K562 (cell line): Measurements from ENCODE around the gene EML6. TPM values are rescaled to one million over a fixed set of nuclear protein-coding genes. Genes with fewer than 3 reads are reported as not detected.
A peak's percentile ranks its signal among the peaks of the same experiment; 100 is the strongest.

Experiments used
- ATAC-seq: fragments of 200-7000 bp; cut with Tn5 transposase; 3 replicates; pipeline ENCODE4 v1.9.1; 2020; ENCODE audit warnings: moderate library complexity
- BruUV-seq: library from RNA; stranded (reverse); fragments of 400-500 nt; replicated peaks from 2 replicates; lab custom pipeline; 2021; lab: Mats Ljungman, UMichigan
- CTCF ChIA-PET: fragments of 300-600 bp; formaldehyde crosslinking; extraction: SDS; loops from one replicate; lab custom pipeline; 2021; ENCODE audit warnings: low intra/inter-chr PET ratio; lab: Yijun Ruan, JAX
- POLR2A ChIA-PET: fragments of 300-600, 350-650 bp; sonication (Branson Sonifier 250); formaldehyde crosslinking; extraction: SDS; loops from one replicate; lab custom pipeline; 2021; ENCODE audit warnings: antibody characterized with exemption, inconsistent platforms; lab: Yijun Ruan, JAX
- DNase-seq, 4 experiments: peaks; one replicate each; pipeline versions ENCODE4 v3.0.0 to v3.0.0-alpha.2; 2011 to 2018; ENCODE audit warnings: low spot score in 3 of 4, mixed read lengths in 3 of 4; ENCODE audit errors: extremely low read depth in 1 of 4
- FAIRE-seq: peaks from 2 replicates; lab custom pipeline; 2011; peaks lifted over from hg19 to GRCh38; lab: Jason Lieb, UNC
- H2AFZ ChIP-seq: 2 replicates; pipeline ENCODE4 v1.6.0; 2011; ENCODE audit warnings: low read depth, low read length, control low read depth, inconsistent platforms
- H3K27ac ChIP-seq: fragments of 200-600 bp; 3 replicates; pipeline ENCODE4 v1.8.0; 2011; ENCODE audit warnings: low read depth, mild to moderate bottlenecking, control low read depth, inconsistent platforms, low read length, moderate library complexity, mixed read lengths; ENCODE audit errors: extremely low read depth
- H3K27me3 ChIP-seq, 2 experiments: fragments of 300-600 bp in 1 of 2; 2 replicates in 1 of 2; 3 replicates in 1 of 2; pipeline versions ENCODE4 v1.6.0 to v1.8.0; 2011; ENCODE audit warnings: inconsistent platforms in 2 of 2, low read length in 2 of 2, mild to moderate bottlenecking in 1 of 2, mixed read lengths in 1 of 2, moderate library complexity in 1 of 2; ENCODE audit not compliant: control insufficient read depth in 2 of 2, insufficient read depth in 2 of 2
- H3K36me3 ChIP-seq: fragments of 300-600 bp; 3 replicates; pipeline ENCODE4 v1.8.0; 2011; ENCODE audit warnings: mild to moderate bottlenecking, low read length, inconsistent platforms; ENCODE audit not compliant: control insufficient read depth, insufficient read depth
- H3K4me1 ChIP-seq, 2 experiments: fragments of 200-600 bp in 1 of 2; replicated peaks in 1 of 2; 2 replicates in 1 of 2; 3 replicates in 1 of 2; pipeline versions ENCODE4 v1.5.1 to v1.8.0; 2011; ENCODE audit warnings: inconsistent platforms in 2 of 2, low read length in 2 of 2, mild to moderate bottlenecking in 1 of 2, mixed read lengths in 1 of 2, moderate library complexity in 1 of 2; ENCODE audit not compliant: control insufficient read depth in 2 of 2, insufficient read depth in 2 of 2
- H3K4me2 ChIP-seq: 2 replicates; pipeline ENCODE4 v1.6.1; 2011; ENCODE audit warnings: low read length, control low read depth, inconsistent platforms, mixed read lengths; ENCODE audit not compliant: insufficient read depth
- H3K4me3 ChIP-seq: fragments of 200-600 bp; sonication (generic), shearing (Covaris generic); 2 replicates; pipeline ENCODE4 v1.5.1; 2016; ENCODE audit warnings: control low read depth, inconsistent platforms
- H3K79me2 ChIP-seq: fragments of 200-600 bp; 3 replicates; pipeline ENCODE4 v1.8.0; 2011; ENCODE audit warnings: low read length, inconsistent platforms; ENCODE audit not compliant: control insufficient read depth, insufficient read depth
- H3K9ac ChIP-seq, 2 experiments: 2 replicates each; pipeline versions ENCODE4 v1.6.0 to v1.6.1; 2011; ENCODE audit warnings: low read depth in 2 of 2, low read length in 2 of 2, control low read depth in 1 of 2, inconsistent platforms in 1 of 2, mild to moderate bottlenecking in 1 of 2, mixed read lengths in 1 of 2; ENCODE audit not compliant: insufficient read depth in 1 of 2
- H3K9me1 ChIP-seq: one replicate; pipeline ENCODE4 v1.6.0; 2011; ENCODE audit warnings: inconsistent platforms, mild to moderate bottlenecking, low read length, moderate library complexity; ENCODE audit not compliant: control insufficient read depth, insufficient read depth
- H3K9me3 ChIP-seq: replicated peaks from 2 replicates; pipeline ENCODE4 v1.5.1; 2011; ENCODE audit warnings: low read depth, low read length, inconsistent platforms; ENCODE audit not compliant: control insufficient read depth, insufficient read depth
- H4K20me1 ChIP-seq: replicated peaks from 2 replicates; pipeline ENCODE4 v1.6.1; 2011; ENCODE audit warnings: low read length, inconsistent platforms, mixed read lengths; ENCODE audit not compliant: control insufficient read depth, insufficient read depth
- HDAC8 ChIP-seq: fragments of 450-650 bp; IDR thresholded peaks from 2 replicates; pipeline ENCODE4 v1.6.1; 2016; ENCODE audit warnings: mild to moderate bottlenecking, missing genetic modification characterization, moderate library complexity, missing compliant biosample characterization
- NRF1 ChIP-seq, 2 experiments: fragments of 450-650 bp; IDR thresholded peaks in 1 of 2; conservative IDR thresholded peaks in 1 of 2; 2 replicates each; pipeline ENCODE4 v1.6.1; 2014; ENCODE audit warnings: mild to moderate bottlenecking in 2 of 2
- ZNF184 ChIP-seq: sonication (generic); formaldehyde crosslinking; IDR thresholded peaks from 2 replicates; pipeline ENCODE4 v1.5.0; 2020; ENCODE audit warnings: missing genetic modification reagents
- ZNF282 ChIP-seq: sonication (generic); formaldehyde crosslinking; IDR thresholded peaks from 2 replicates; pipeline ENCODE4 v1.8.1; 2023; ENCODE audit warnings: missing genetic modification reagents
- ZSCAN29 ChIP-seq: fragments of 450-650 bp; IDR thresholded peaks from 2 replicates; pipeline ENCODE4 v1.6.1; 2017
- WGBS: fragments of 100-300 bp; shearing (Covaris generic); methylation state at CpG from one replicate; pipeline ENCODE4 v1.1.6; 2016; ENCODE audit warnings: low coverage, mixed read lengths; ENCODE audit not compliant: insufficient coverage; ENCODE audit errors: missing lambda C conversion rate; 5-methylcytosine and 5-hydroxymethylcytosine counted together
- in situ Hi-C: fragments of 300-500 bp; cut with MboI; formaldehyde crosslinking; loops from 4 replicates; pipeline ENCODE4 v1.15.0; 2018; ENCODE audit warnings: inconsistent platforms, mixed read lengths
- intact Hi-C: fragments of 100-400 bp; cut with micrococcal nuclease; formaldehyde crosslinking; loops from 2 replicates; pipeline ENCODE4 v1.14.2; 2022
- polyA plus RNA-seq, 8 experiments: library from polyadenylated mRNA; depleted of rRNA in 4 of 8; stranded (reverse) in 5 of 8; unstranded in 3 of 8; fragments of >200 nt; fragmentation: Nextera tagmentation in 2 of 8; fragmentation: Illumina TruSeq in 1 of 8; extraction: Ambion mirVana in 2 of 8; extraction: Trizol in 1 of 8; gene quantifications; 2 replicates each; pipeline versions ENCODE4 v1.2.1 to v1.2.3, GENCODE V29; 2011 to 2014; ENCODE audit warnings: inconsistent platforms in 1 of 8, missing spikeins in 1 of 8
- total RNA-seq, 7 experiments: library from RNA; depleted of rRNA in 6 of 7; stranded (reverse); fragments of >200 nt in 6 of 7; fragmentation: Illumina TruSeq in 2 of 7; extraction: Trizol in 2 of 7; gene quantifications; 2 replicates each; pipeline versions ENCODE4 v1.2.1 to v1.2.3, GENCODE V29; 2011 to 2021; ENCODE audit warnings: low replicate concordance in 1 of 7
- TF ChIP-seq, protein P1 (sequence below): fragments of 450-650 bp; IDR thresholded peaks from 2 replicates; pipeline ENCODE4 v1.6.1; 2016

EML6 gene
- total and polyA plus RNA-seq, 9 of the 15 experiments (the other 6 are each of a cell fraction or from before 2014, with no cell fraction given), result 0.07 to 0.56 (median 0.25) TPM

DNA sequence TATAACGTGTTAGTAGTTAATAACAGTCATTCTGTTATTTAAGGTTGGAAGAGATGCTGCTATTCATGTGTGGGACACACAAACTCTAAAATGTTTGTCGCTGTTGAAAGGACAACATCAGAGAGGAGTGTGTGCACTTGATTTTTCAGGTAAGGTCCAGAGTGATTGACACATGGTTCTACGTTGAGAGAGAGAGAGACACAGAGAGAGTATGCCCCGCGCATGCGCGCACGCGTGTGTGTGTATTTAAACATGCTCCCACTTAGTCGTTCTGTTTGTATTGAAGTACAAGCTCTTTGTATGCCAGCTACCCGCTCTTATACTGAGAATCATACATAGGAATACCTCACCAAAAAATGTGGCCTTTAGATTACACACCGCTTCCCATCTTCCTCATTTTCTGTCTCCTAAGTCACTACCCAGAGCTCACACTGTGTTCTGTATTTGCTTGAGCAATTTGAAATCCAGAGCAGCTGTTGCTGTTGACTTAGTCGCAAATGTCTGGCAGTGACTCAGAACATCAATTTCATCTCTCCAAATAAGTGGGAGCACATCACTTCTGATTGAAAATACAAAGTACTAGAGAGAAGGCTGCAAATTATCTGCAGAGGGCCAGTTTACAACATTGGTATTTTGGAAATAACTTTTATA is 148.1 kb downstream of the EML6 start:
- no peaks in the 10 kb centered on the region for H3K36me3 ChIP-seq
- BruUV-seq, result no TSS peak

More for the DNA sequence above, 148.1 kb downstream of the EML6 start:
- ATAC-seq, result no peak
- CTCF ChIA-PET, result no interaction called here
- TF ChIP-seq, protein P1, sequence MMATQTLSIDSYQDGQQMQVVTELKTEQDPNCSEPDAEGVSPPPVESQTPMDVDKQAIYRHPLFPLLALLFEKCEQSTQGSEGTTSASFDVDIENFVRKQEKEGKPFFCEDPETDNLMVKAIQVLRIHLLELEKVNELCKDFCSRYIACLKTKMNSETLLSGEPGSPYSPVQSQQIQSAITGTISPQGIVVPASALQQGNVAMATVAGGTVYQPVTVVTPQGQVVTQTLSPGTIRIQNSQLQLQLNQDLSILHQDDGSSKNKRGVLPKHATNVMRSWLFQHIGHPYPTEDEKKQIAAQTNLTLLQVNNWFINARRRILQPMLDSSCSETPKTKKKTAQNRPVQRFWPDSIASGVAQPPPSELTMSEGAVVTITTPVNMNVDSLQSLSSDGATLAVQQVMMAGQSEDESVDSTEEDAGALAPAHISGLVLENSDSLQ, result peak; percentile 71
- TF ChIP-seq ZNF282, result no peak
- TF ChIP-seq ZSCAN29, result no peak
- TF ChIP-seq HDAC8 (tag), result no peak
- TF ChIP-seq ZNF184 (CRISPR knock-in tag), result no peak
- peak; percentile 79 to 83 for TF ChIP-seq NRF1 (conservative IDR thresholded peaks at IDR 0.05 in 1 of 2, IDR thresholded peaks at IDR 0.05 in 1 of 2)
- intact Hi-C loops (no loop called here), in situ Hi-C loops (no loop called here)
- peaks cover 0 to 10% of the 10 kb centered on the region in 2 experiments; a peak in 4 of 5 replicates for H3K27me3 ChIP-seq
- H3K9me1 ChIP-seq, result no peaks in the 10 kb centered on the region
- no peak overlapping the region for H3K27ac ChIP-seq
- POLR2A ChIA-PET, result interaction anchor here (0.6 kb wide), 1 partner anchor 14 kb away, joined by 3 read pairs; no protein-coding TSS in a partner anchor
- no peaks in the 10 kb centered on the region for H3K9me3 ChIP-seq
- no peak overlapping the region for H3K4me2 ChIP-seq
- no peaks in the 10 kb centered on the region for H3K4me1 ChIP-seq
- no peak overlapping the region for H3K4me3 ChIP-seq
- DNase-seq, result no peak
- 17% methylated on average over 13 of the region's 13 CpGs for whole genome bisulfite sequencing
- H2AFZ ChIP-seq, result no peak overlapping the region
- no peaks in the 10 kb centered on the region for H4K20me1 ChIP-seq
- FAIRE-seq, result no peak
- H3K79me2 ChIP-seq, result no peaks in the 10 kb centered on the region
- H3K9ac ChIP-seq, result no peak overlapping the region
